AG09319 (cell line): ENCODE measurements around the gene MAST2.
"Not testable (repeated sequence)": the region's sequence is repeated elsewhere in the genome, so short reads cannot be mapped to it uniquely, and the experiment has no call there.

ENCODE experiments used
- DNase-seq: peaks from one replicate; pipeline ENCODE4 v3.0.0-alpha.2; 2010; ENCODE audit warnings: low read depth; ENCODE audit errors: extremely low read depth
- CTCF ChIP-seq: IDR thresholded peaks from 2 replicates; pipeline ENCODE4 v1.5.1; 2011; ENCODE audit warnings: low read depth, mild to moderate bottlenecking, inconsistent platforms, low read length, moderate library complexity

Gene MAST2

GRCh38 chr1:46043458-46044017 lies 240.1 kb downstream of the MAST2 start:
- DNase-seq = no peak
- no peak for TF ChIP-seq CTCF

GRCh38 chr1:46044116-46044515 lies 240.7 kb downstream of the MAST2 start:
- DNase-seq = no peak
- no peak for TF ChIP-seq CTCF

- TF ChIP-seq CTCF = no peak
- no peak for DNase-seq
Observed at GRCh38 chr1:46053734-46054133, 250.3 kb downstream of the MAST2 start.

- DNase-seq = no peak
- TF ChIP-seq CTCF = no peak
Observed at GRCh38 chr1:46056325-46056724, 252.9 kb downstream of the MAST2 start.

- DNase-seq = not testable (repeated sequence)
Observed at GRCh38 chr1:46057215-46057614, 253.8 kb downstream of the MAST2 start.

GRCh38 chr1:46057781-46058180 lies 254.4 kb downstream of the MAST2 start:
- DNase-seq = no peak
- TF ChIP-seq CTCF = no peak

- DNase-seq = no peak
- TF ChIP-seq CTCF = no peak
Observed at GRCh38 chr1:46058936-46059335, 255.5 kb downstream of the MAST2 start.

GRCh38 chr1:46061146-46061545 lies 257.7 kb downstream of the MAST2 start:
- TF ChIP-seq CTCF = no peak
- no peak for DNase-seq
